ENCODE measurements around the gene SPATA2L. TPM values are rescaled to one million over a fixed set of nuclear protein-coding genes. Genes with fewer than 3 reads are reported as not detected.
A peak's percentile ranks its signal among the peaks of the same experiment; 100 is the strongest.

Gene SPATA2L
- total and polyA plus RNA-seq, 10 of the 15 experiments (the other 5 are each of a cell fraction or from before 2014, with no cell fraction given): 0.20 to 6.9 (median 3.9) TPM; not detected in 1

DNA sequence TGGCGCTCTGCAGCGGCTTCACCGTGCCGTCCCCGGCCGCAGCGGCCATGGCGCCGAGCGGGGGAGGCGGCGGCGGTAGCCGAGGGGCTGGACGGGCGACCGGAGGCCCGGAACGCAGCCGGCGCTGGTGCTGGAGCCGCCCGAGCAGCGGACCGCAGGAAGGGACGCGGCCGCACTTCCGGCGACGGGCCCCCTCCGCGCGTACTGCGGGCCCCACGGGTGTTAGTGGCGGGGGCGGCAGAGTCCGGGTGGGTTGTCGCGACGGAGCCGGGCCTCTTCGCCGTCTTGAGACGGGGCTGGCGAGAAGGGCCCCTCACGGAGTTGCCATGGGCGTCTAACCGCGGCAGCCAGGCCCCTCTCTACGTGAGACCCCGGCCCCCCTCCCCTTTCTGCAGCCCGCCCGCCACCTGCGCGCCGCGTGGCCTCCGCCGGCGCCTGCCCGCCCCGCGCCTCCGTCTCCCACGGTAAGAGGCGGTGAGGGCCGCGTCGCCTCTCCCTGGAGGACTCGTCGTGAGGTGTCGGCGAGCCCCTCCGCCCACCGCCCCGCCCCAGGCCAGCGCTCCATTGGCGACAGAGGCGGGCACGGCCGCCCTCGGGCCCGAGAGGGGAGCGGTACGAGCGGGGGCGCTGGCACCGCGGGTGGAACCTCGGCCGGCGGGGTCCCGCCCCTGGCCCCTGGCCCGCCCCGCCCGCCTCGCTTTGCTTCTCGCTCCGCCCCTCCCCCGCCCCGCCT lies 19.5 kb upstream of the SPATA2L start, which contains the start of the genes VPS9D1 and ZNF276 (continued):
- TF ChIP-seq, protein P1, sequence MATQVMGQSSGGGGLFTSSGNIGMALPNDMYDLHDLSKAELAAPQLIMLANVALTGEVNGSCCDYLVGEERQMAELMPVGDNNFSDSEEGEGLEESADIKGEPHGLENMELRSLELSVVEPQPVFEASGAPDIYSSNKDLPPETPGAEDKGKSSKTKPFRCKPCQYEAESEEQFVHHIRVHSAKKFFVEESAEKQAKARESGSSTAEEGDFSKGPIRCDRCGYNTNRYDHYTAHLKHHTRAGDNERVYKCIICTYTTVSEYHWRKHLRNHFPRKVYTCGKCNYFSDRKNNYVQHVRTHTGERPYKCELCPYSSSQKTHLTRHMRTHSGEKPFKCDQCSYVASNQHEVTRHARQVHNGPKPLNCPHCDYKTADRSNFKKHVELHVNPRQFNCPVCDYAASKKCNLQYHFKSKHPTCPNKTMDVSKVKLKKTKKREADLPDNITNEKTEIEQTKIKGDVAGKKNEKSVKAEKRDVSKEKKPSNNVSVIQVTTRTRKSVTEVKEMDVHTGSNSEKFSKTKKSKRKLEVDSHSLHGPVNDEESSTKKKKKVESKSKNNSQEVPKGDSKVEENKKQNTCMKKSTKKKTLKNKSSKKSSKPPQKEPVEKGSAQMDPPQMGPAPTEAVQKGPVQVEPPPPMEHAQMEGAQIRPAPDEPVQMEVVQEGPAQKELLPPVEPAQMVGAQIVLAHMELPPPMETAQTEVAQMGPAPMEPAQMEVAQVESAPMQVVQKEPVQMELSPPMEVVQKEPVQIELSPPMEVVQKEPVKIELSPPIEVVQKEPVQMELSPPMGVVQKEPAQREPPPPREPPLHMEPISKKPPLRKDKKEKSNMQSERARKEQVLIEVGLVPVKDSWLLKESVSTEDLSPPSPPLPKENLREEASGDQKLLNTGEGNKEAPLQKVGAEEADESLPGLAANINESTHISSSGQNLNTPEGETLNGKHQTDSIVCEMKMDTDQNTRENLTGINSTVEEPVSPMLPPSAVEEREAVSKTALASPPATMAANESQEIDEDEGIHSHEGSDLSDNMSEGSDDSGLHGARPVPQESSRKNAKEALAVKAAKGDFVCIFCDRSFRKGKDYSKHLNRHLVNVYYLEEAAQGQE (IDR thresholded peaks at IDR 0.05; ENCODE audit: low read depth, low read length): no peak
- TF ChIP-seq RCOR1 (conservative IDR thresholded peaks at IDR 0.05; ENCODE audit: low read depth, low read length) (0 out of 2 replicates have a peak, but pooled peaks have one; percentile 29), ZNF274 (IDR thresholded peaks at IDR 0.05; ENCODE audit: insufficient read depth, insufficient read length) (no peak), FOXM1 (IDR thresholded peaks at IDR 0.05; ENCODE audit: low read depth, low read length) (no peak), CREM (IDR thresholded peaks at IDR 0.05; ENCODE audit: low read depth) (peak; percentile 77), ZNF24 (IDR thresholded peaks at IDR 0.05) (peak; percentile 68; the same call in 1 of the 2 replicates), HDAC2 (IDR thresholded peaks at IDR 0.05) (no peak), BRCA1 (IDR thresholded peaks at IDR 0.05; ENCODE audit: low read depth, low read length) (no peak), RAD51 (IDR thresholded peaks at IDR 0.05) (no peak), RFX5 (IDR thresholded peaks at IDR 0.05; ENCODE audit: low read depth, low read length) (0 out of 2 replicates have a peak, but pooled peaks have one; percentile 40), EED (IDR thresholded peaks at IDR 0.05; ENCODE audit: low read depth) (no peak), GATAD2B (conservative IDR thresholded peaks at IDR 0.05; ENCODE audit: low read depth) (peak; percentile 99), NR2C1 (IDR thresholded peaks at IDR 0.05) (peak; percentile 74), KDM1A (IDR thresholded peaks at IDR 0.05; ENCODE audit: borderline replicate concordance) (no peak), TCF3 (IDR thresholded peaks at IDR 0.05; ENCODE audit: borderline replicate concordance, insufficient read depth, low read depth, low read length) (peak; percentile 73), NFXL1 (IDR thresholded peaks at IDR 0.05; ENCODE audit: borderline replicate concordance) (no peak), ESRRA (IDR thresholded peaks at IDR 0.05; ENCODE audit: low read length) (peak; percentile 76; the same call in 1 of the 2 replicates), SIN3A (IDR thresholded peaks at IDR 0.05; ENCODE audit: low read depth, low read length) (peak; percentile 91), HCFC1 (IDR thresholded peaks at IDR 0.05; ENCODE audit: low read length) (peak; percentile 87), MYC (IDR thresholded peaks at IDR 0.05; ENCODE audit: insufficient read depth, insufficient read length, insufficient replicate concordance, low read length, severe bottlenecking) (no peak), ZBED1 (IDR thresholded peaks at IDR 0.05; ENCODE audit: borderline replicate concordance) (peak; percentile 70), TCF12 (IDR thresholded peaks at IDR 0.05; ENCODE audit: low read depth, low read length) (peak; percentile 36; the same call in 1 of the 2 replicates), ZNF217 (IDR thresholded peaks at IDR 0.05) (peak; percentile 74; the same call in 1 of the 2 replicates), GABPA (IDR thresholded peaks at IDR 0.05; ENCODE audit: low read depth) (peak; percentile 93), FOS (IDR thresholded peaks at IDR 0.05; ENCODE audit: borderline replicate concordance, extremely low read depth, insufficient read length) (no peak)
- TF ChIP-seq, protein P2, sequence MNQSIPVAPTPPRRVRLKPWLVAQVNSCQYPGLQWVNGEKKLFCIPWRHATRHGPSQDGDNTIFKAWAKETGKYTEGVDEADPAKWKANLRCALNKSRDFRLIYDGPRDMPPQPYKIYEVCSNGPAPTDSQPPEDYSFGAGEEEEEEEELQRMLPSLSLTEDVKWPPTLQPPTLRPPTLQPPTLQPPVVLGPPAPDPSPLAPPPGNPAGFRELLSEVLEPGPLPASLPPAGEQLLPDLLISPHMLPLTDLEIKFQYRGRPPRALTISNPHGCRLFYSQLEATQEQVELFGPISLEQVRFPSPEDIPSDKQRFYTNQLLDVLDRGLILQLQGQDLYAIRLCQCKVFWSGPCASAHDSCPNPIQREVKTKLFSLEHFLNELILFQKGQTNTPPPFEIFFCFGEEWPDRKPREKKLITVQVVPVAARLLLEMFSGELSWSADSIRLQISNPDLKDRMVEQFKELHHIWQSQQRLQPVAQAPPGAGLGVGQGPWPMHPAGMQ (IDR thresholded peaks at IDR 0.05; ENCODE audit: borderline replicate concordance): no peak
- TF ChIP-seq, protein P3, sequence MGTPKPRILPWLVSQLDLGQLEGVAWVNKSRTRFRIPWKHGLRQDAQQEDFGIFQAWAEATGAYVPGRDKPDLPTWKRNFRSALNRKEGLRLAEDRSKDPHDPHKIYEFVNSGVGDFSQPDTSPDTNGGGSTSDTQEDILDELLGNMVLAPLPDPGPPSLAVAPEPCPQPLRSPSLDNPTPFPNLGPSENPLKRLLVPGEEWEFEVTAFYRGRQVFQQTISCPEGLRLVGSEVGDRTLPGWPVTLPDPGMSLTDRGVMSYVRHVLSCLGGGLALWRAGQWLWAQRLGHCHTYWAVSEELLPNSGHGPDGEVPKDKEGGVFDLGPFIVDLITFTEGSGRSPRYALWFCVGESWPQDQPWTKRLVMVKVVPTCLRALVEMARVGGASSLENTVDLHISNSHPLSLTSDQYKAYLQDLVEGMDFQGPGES (IDR thresholded peaks at IDR 0.05): peak; percentile 64
